ENCODE results near the gene CBX8.

DNA sequence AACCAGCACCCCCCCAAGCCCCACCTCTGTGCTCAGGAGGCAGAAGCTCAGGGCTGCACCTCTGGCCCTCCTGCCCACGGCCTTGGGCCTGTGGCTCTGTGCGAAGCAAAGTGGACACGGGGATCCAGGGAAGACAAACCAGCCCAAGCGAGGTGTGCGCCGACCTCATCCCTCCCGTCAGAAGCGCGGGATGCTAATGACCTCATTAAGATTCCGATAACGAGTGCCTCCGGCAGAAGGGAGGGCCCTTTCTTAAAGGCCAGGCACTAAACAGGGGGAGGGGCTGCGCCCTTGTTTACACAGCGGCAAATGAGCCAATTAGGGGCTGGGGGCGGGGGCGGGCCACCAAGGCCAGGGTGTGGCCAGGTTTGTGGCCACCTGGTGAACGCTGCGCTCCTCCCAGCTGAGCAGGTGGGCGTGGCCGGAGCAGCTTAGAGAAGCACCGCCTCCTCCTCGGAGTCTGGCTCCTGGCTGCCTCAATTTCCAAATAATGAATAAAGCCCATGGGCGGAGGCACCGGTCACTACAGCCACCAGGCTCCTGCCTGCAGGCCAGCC, 39.2 kb upstream of the CBX8 start:
- TF ChIP-seq MAFK (IDR thresholded peaks at IDR 0.05; ENCODE audit: low read depth, low read length): no peak
- TF ChIP-seq CTCF (IDR thresholded peaks at IDR 0.05; ENCODE audit: control extremely low read depth in 1 of 3, insufficient read depth in 1 of 3, low read depth in 1 of 3, low read length in 3 of 3): no peak
- no peak for TF ChIP-seq EP300 (IDR thresholded peaks at IDR 0.05; ENCODE audit: borderline replicate concordance in 1 of 2, low read depth in 2 of 2, low read length in 2 of 2)
- no peak for TF ChIP-seq SP2 (IDR thresholded peaks at IDR 0.05; ENCODE audit: low read length)
- no peak for TF ChIP-seq CEBPB (IDR thresholded peaks at IDR 0.05; ENCODE audit: low read depth, low read length)
- no peak for TF ChIP-seq EZH2 (IDR thresholded peaks at IDR 0.05; ENCODE audit: low read depth, low read length, severe bottlenecking)
- no peak for TF ChIP-seq USF2 (IDR thresholded peaks at IDR 0.05; ENCODE audit: low read length)
- no peak for TF ChIP-seq GABPA (IDR thresholded peaks at IDR 0.05; ENCODE audit: borderline replicate concordance, insufficient read depth, low read length)
- no peak; a peak in 1 of 3 replicates for TF ChIP-seq POLR2A (IDR thresholded peaks at IDR 0.05; ENCODE audit: control extremely low read depth in 1 of 2, low read depth in 2 of 2, low read length in 2 of 2)
- no peak for TF ChIP-seq ATF3 (IDR thresholded peaks at IDR 0.05; ENCODE audit: insufficient read depth, low read depth, low read length)
- TF ChIP-seq ZNF274 (IDR thresholded peaks at IDR 0.05; ENCODE audit: borderline replicate concordance, extremely low read depth, low read length): no peak
- no peak for TF ChIP-seq CHD2 (IDR thresholded peaks at IDR 0.05; ENCODE audit: low read length)

Data from H1 (cell line).